Activated CD8-positive, alpha-beta memory T cell treated with anti-CD3 and anti-CD28 coated beads, Interleukin-2, amount 10 ng/mL, durations not matched to agents 7 days and 5 days (primary cell): ENCODE measurements around the gene MEG3. TPM values are rescaled to one million over a fixed set of nuclear protein-coding genes. Genes with fewer than 3 reads are reported as not detected.

Experiments
- ATAC-seq: fragments of 150-1000 bp; cut with Tn5 transposase; one replicate; pipeline ENCODE4 v1.10.0; 2021; ENCODE audit warnings: moderate library complexity
- CTCF ChIA-PET: fragments of 350-600 bp; sonication (Branson Sonifier 250); formaldehyde crosslinking; loops from one replicate; lab custom pipeline; 2021; ENCODE audit warnings: antibody characterized with exemption; lab: Charles Lee
- DNase-seq: peaks from one replicate; pipeline ENCODE4 v3.0.0-alpha.2; 2020
- H3K27ac Mint-ChIP-seq: one replicate; pipeline ENCODE4 v1.8.0; 2021; ENCODE audit warnings: mild to moderate bottlenecking, mixed read lengths
- H3K27me3 Mint-ChIP-seq: one replicate; pipeline ENCODE4 v1.8.0; 2021; ENCODE audit warnings: mixed read lengths
- H3K36me3 Mint-ChIP-seq: one replicate; pipeline ENCODE4 v1.8.0; 2021; ENCODE audit warnings: mild to moderate bottlenecking, mixed read lengths
- H3K4me1 Mint-ChIP-seq: one replicate; pipeline ENCODE4 v1.8.0; 2021; ENCODE audit warnings: mixed read lengths
- H3K4me3 Mint-ChIP-seq: one replicate; pipeline ENCODE4 v1.8.0; 2021; ENCODE audit warnings: mild to moderate bottlenecking, moderate library complexity, mixed read lengths
- H3K9me3 Mint-ChIP-seq: one replicate; pipeline ENCODE4 v1.8.0; 2022; ENCODE audit warnings: low read depth, mixed read lengths
- total RNA-seq, 2 experiments: library from RNA; stranded (reverse); gene quantifications; one replicate each; pipeline ENCODE4 v1.2.3, GENCODE V29; 2021

The MEG3 gene
- not detected for total RNA-seq

GRCh38 chr14:100825713-100826331, at the start of gene MEG3:
Gene MEG3, plus strand, starts transcription at chr14:100826118.
- CTCF ChIA-PET: no interaction called here
- Mint-ChIP-seq H3K27me3 (peaks cover 37% of the 10 kb centered on the region), H3K4me1 (no peaks in the 10 kb centered on the region), H3K4me3 (no peak within 1 kb of the TSS), H3K27ac (no peak within 1 kb of the TSS), H3K36me3 (no peaks in the 10 kb centered on the region), H3K9me3 (no peaks in the 10 kb centered on the region)
- no peak for DNase-seq
- no peak for ATAC-seq

GRCh38 chr14:100776681-100777365, 49.1 kb upstream of the MEG3 start:
- Mint-ChIP-seq H3K9me3 (no peaks in the 10 kb centered on the region), H3K4me1 (no peaks in the 10 kb centered on the region), H3K36me3 (no peaks in the 10 kb centered on the region), H3K27ac (no peak overlapping the region), H3K27me3 (no peaks in the 10 kb centered on the region), H3K4me3 (no peak overlapping the region)
- no peak for DNase-seq
- ATAC-seq: no peak
- CTCF ChIA-PET: no interaction called here

DNA sequence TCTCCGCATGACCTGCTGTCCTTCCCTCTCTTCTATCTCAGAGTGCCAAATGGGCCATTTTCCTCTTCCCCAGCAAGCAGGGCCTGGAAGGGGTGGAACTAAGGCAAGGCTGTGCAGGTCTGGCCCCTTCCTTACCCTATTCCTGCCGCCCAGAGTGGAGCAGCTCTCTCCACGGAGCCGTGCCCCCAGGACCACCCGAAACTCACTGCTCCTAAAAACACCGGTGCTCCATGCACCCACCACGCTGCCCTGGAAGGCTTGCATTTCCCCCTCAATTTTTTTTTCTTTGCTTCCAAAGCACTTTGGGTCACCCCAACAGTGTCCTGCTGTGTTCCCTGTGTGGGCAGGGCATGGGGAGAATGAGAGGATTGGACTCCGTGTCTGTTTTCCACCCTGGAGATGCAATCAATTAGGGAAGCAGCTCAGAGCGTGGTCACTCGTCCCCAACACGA, 48.5 kb upstream of the MEG3 start:
- Mint-ChIP-seq H3K9me3 (no peaks in the 10 kb centered on the region), H3K4me3 (no peak overlapping the region), H3K27ac (no peak overlapping the region), H3K36me3 (no peaks in the 10 kb centered on the region), H3K27me3 (no peaks in the 10 kb centered on the region), H3K4me1 (no peaks in the 10 kb centered on the region)
- ATAC-seq (no peak), DNase-seq (no peak)
- CTCF ChIA-PET: no interaction called here

GRCh38 chr14:100777818-100778525, 47.9 kb upstream of the MEG3 start:
- Mint-ChIP-seq H3K4me3 (no peak overlapping the region), H3K27ac (no peak overlapping the region), H3K9me3 (no peaks in the 10 kb centered on the region), H3K36me3 (no peaks in the 10 kb centered on the region), H3K4me1 (no peaks in the 10 kb centered on the region), H3K27me3 (no peaks in the 10 kb centered on the region)
- ATAC-seq (no peak), DNase-seq (no peak)
- CTCF ChIA-PET: no interaction called here

DNA sequence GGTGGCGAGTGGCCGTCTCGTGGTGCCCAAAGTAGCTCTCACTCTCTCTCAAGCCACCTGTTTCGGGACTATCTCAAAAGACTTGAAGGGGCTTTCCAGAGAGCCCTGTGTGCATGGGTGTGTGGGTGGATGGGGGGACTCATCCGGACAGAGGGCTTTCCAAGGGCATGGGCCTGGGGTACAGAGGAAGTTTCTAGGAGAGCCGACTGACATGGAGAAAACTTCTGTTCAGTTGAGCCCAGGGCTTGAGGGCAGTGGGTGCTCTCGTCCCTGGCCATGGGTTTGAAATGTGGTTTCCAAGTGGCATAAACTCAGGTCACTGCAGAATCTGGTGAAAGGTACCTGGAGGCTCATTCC, 47.4 kb upstream of the MEG3 start:
- no peaks in the 10 kb centered on the region for H3K27me3 Mint-ChIP-seq
- H3K4me1 Mint-ChIP-seq: no peaks in the 10 kb centered on the region
- DNase-seq: no peak
- CTCF ChIA-PET: no interaction called here
- H3K36me3 Mint-ChIP-seq: no peaks in the 10 kb centered on the region
- ATAC-seq: no peak
- H3K4me3 Mint-ChIP-seq: no peak overlapping the region
- H3K9me3 Mint-ChIP-seq: no peaks in the 10 kb centered on the region
- no peak overlapping the region for H3K27ac Mint-ChIP-seq

GRCh38 chr14:100778951-100779690, 46.8 kb upstream of the MEG3 start:
- DNase-seq: no peak
- no peaks in the 10 kb centered on the region for H3K4me1 Mint-ChIP-seq
- no peak for ATAC-seq
- H3K27me3 Mint-ChIP-seq: no peaks in the 10 kb centered on the region
- H3K27ac Mint-ChIP-seq: no peak overlapping the region
- no peak overlapping the region for H3K4me3 Mint-ChIP-seq
- no peaks in the 10 kb centered on the region for H3K36me3 Mint-ChIP-seq
- H3K9me3 Mint-ChIP-seq: no peaks in the 10 kb centered on the region
- CTCF ChIA-PET: no interaction called here

DNA sequence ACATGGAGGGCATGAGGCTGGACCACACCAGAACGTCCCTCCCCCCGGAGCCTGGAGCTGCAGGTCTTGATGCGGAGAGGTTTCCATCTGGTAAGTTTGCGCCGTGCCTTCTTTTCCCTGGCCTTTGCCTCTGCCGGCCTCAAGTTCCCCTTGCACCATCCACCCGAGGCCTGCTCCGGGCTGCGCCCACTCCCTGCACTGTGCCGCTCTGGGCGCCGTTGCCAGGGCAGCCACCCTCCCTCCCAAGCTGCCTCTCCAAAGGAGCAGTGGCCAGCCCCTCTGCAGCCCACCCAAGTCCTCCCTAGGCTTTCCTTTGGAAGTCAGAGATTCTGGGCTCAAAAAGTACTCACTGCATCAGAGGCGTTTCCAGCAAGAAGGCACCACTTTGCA, 46.2 kb upstream of the MEG3 start:
- Mint-ChIP-seq H3K36me3 (no peaks in the 10 kb centered on the region), H3K9me3 (no peaks in the 10 kb centered on the region), H3K4me3 (no peak overlapping the region), H3K27me3 (no peaks in the 10 kb centered on the region), H3K27ac (no peak overlapping the region), H3K4me1 (no peaks in the 10 kb centered on the region)
- ATAC-seq (no peak), DNase-seq (no peak)
- CTCF ChIA-PET: no interaction called here

- no peak for DNase-seq
- Mint-ChIP-seq H3K27ac (no peak overlapping the region), H3K36me3 (no peaks in the 10 kb centered on the region), H3K27me3 (no peaks in the 10 kb centered on the region), H3K4me3 (no peak overlapping the region), H3K9me3 (no peaks in the 10 kb centered on the region), H3K4me1 (no peaks in the 10 kb centered on the region)
- no peak for ATAC-seq
- CTCF ChIA-PET: no interaction called here
Observed at GRCh38 chr14:100780246-100780645, 45.7 kb upstream of the MEG3 start.

- Mint-ChIP-seq H3K27me3 (no peaks in the 10 kb centered on the region), H3K4me3 (no peak overlapping the region), H3K9me3 (no peaks in the 10 kb centered on the region), H3K27ac (no peak overlapping the region), H3K36me3 (no peaks in the 10 kb centered on the region), H3K4me1 (no peaks in the 10 kb centered on the region)
- DNase-seq (no peak), ATAC-seq (no peak)
- CTCF ChIA-PET: no interaction called here
Observed at GRCh38 chr14:100780646-100781355, 45.1 kb upstream of the MEG3 start.

DNA sequence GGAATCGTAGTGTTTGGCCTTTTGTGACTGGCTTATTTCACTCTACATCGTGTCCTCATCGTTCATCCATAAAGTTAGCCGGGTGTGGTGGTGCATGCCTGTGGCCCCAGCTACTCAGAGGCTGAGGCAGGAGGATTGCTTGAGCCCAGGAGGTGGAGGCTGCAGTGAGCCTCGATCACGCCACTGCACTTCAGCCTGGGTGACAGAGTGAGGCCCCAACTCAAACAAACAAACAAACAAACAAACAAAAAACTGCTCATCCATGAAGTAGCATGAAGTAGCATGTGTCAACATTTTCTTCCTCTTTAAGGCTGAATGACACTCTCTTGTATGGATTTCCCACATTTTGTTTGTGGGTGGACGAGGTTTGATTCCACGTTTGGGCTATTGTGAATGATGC, 44.0 kb upstream of the MEG3 start:
- Mint-ChIP-seq H3K4me1 (no peaks in the 10 kb centered on the region), H3K36me3 (no peaks in the 10 kb centered on the region), H3K4me3 (no peak overlapping the region), H3K27ac (no peak overlapping the region), H3K27me3 (no peaks in the 10 kb centered on the region), H3K9me3 (no peaks in the 10 kb centered on the region)
- ATAC-seq: no peak
- no peak for DNase-seq
- CTCF ChIA-PET: no interaction called here

GRCh38 chr14:100782516-100783320, 43.2 kb upstream of the MEG3 start:
- Mint-ChIP-seq H3K36me3 (no peaks in the 10 kb centered on the region), H3K27ac (no peak overlapping the region), H3K27me3 (no peaks in the 10 kb centered on the region), H3K4me1 (no peaks in the 10 kb centered on the region), H3K9me3 (no peaks in the 10 kb centered on the region), H3K4me3 (no peak overlapping the region)
- CTCF ChIA-PET: no interaction called here
- ATAC-seq (no peak), DNase-seq (no peak)

DNA sequence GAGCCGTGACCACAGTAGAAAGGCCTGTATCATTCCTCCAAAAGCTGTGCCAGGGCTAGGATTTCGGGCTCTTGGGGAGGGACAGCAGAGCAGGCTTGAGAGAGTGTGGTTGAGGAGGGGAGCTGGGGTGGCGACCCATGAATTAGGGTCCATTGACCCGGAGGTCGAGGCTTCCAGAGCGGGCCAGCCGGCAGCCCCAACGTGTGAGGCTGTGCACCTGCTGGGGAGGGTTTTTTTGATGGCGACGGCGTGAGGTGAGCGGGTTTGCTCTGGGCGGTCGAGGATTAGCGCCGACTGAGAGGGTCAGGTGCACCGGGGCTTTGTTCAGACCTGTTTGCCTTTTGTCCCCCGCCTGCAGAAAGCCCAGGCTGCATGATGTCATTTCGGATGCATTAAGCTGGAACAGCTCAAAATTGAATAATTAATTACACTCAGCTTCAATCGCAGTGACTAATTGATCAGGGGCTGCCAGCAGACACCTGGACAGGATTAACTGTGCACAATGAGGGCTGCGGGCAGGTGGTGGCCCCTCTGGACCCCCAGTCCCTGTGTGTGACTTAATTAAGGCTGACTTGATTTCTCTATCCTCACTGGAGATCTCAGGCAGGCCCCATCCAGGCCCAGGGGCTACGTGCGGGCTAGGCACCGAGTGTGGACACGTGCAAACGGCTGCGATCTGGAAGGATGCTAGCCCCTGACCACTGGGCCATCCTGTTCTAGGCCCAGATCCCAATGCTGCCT, 42.1 kb upstream of the MEG3 start:
- no peak overlapping the region for H3K27ac Mint-ChIP-seq
- no peaks in the 10 kb centered on the region for H3K36me3 Mint-ChIP-seq
- no peak for ATAC-seq
- H3K9me3 Mint-ChIP-seq: no peaks in the 10 kb centered on the region
- DNase-seq: no peak
- no peaks in the 10 kb centered on the region for H3K4me1 Mint-ChIP-seq
- CTCF ChIA-PET: no interaction called here
- H3K27me3 Mint-ChIP-seq: no peaks in the 10 kb centered on the region
- no peak overlapping the region for H3K4me3 Mint-ChIP-seq
